ENCODE measurements around the gene NDUFB4.
"Not testable (repeated sequence)": the region's sequence is repeated elsewhere in the genome, so short reads cannot be mapped to it uniquely, and the experiment has no call there.

Gene NDUFB4

DNA sequence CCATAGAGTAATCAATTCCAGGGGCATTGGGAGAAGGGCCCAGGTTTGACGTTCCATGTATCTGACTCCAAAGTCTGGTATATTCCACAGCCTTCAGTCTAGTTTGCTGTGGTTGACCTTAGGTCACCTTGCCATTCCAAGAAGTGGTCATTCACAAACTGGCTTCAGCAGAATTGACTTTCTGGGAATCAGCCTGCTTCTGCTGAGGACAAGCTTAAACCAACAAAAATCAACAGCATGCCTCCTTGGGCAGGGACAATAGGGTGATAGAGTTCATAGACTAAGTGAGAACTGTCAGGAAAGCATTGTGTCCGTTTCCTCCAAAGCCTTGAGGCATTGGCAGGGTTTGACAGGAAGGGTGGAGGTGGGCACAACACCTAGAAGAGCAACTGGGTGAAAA, 24.1 kb upstream of the NDUFB4 start:
- DNase-seq: no peak

DNA sequence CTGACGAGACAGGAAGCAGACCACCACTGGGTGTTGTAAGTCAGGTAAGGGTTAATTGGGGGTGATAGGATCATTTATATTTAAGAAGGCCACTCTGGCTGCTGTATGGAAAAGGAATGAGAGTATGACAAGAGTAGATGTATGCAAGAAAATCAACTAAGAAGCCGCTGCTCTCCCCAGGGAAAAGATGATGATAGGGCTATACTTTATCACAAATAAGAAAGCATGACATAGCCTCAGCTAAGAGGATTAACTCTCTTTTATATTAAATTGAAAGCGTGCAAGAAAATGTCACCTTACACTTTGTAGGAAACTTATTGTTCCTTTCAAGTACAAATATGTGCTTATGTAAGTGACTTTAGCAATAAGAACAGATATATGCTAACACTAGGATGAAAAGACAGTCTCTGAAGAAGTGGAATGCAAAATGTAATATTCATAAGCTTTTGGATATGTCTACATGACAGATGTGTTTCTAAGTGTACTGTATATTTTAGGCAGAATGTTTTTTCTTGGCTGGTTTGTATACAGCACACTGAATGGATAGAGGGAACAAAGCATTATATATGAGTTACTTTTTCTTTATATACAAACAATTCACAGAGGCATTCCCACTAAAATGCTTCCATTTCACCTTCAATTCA, 8.7 kb upstream of the NDUFB4 start:
- no peak for DNase-seq

DNA sequence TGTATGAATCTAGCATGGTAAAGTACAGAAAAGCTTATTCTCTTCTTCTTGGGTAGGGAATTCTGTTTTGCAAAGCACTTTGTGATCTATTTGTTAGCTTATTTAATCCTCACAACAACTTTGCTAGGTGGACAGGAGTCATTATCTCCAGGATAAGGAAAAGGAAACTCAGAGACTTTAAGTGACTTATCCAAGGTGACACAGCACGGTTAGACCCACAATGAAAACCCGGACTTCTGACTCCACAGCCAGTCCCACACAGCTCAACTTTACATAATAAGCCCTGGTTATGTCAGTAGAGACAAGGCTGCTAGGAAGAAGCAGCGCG, 384 bp upstream of the NDUFB4 start:
- no peak for DNase-seq

DNA sequence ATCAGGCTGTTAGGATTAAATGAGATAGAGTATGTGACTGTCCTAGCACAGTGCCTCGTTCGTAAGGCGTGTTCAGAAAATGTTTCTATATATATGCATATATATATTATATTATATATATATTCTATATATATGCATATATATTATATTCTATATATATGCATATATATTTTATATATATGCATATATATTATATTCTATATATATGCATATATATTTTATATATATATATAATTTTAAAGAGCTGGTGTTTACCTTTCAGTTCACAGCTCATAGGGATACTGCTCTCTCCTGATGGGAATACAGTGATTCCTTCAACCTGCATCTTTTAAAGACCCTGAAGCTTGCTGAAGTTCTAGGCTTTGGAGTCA, 702 bp downstream of the NDUFB4 start:
- DNase-seq: no peak

DNA sequence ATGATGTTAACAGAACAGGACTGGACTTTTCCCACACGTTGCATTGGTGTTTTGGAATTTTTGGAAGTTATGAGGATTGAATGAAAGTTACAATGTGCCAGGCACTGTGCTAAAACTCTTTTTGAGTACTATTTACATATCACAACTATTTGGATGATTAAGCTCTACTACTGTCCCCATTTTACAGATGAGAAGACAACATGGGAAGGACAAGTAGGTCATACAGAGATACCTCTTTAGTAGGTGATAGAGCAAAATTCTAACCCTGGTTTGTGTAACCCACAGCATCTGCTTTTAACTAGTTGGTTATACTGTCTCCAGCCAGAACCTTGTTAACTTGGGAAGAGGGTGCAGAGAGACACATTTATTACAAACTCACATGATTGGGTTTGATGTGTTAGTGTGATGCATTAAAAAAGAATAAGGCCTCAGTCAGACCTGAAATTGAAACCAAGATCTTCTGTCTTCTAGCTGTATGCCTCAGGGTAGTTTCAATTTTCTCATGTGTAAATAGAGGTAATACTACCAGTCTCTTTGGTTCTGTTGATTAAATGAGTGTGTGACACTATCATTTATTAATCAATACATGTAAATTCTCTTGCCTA, 1.4 kb downstream of the NDUFB4 start:
- DNase-seq: no peak

DNA sequence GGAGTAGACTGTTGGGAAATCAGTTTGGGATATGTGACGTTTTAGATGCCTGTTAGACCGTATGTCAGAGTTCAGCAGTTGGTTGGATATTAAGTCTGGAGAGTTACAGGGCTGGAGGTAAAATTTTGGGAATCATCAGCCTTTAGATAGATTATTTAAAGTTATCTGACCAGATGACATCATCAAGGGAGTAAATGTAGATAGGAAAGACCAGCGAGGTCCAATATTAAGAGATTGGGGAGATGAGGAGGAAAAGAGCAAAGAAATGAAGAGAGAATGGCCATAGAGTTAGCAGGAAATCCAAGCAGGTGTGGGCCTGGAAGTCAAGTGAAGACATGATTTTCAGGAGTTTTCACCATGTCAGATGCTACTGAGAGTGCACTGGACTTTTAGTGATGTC, 3.1 kb downstream of the NDUFB4 start:
- DNase-seq: no peak

DNA sequence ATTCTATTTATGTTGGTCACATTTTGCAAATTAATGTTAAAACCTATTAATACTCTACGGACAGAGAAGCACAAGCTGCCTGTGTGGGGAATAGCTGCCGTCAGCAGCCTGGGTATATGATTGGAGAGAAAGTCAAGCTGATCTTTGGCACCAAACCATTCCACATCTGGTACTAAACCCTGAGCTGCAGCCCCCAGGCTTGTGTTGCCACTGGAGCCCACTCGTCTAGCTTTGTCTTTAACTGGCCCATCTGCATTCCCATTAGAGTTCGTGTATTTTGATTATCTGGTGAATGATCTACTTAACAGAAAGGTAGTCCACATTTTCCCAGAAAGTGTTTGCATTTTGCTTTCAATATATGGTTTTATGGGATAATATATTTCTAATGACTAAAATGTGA, 5.4 kb downstream of the NDUFB4 start:
- no peak for DNase-seq

DNA sequence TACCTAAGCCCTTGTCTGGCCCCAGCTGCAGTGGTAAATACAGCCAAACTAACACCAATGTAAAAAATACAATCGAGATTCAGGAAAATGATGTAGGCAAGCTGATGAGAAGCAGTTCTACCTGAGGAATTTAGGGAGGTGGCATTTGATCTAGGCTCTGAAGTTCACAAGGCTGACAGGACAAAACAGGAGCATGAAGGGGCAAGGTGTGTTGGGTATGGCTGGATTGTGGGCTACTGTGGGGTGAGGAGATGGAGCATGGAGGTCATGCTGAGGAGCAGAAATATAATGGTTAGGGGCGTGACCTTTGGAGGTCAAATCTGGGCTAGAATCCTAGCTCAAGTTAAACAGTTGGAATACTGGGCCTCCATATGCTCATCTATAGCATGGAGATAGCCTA, 6.5 kb downstream of the NDUFB4 start:
- no peak for DNase-seq

DNA sequence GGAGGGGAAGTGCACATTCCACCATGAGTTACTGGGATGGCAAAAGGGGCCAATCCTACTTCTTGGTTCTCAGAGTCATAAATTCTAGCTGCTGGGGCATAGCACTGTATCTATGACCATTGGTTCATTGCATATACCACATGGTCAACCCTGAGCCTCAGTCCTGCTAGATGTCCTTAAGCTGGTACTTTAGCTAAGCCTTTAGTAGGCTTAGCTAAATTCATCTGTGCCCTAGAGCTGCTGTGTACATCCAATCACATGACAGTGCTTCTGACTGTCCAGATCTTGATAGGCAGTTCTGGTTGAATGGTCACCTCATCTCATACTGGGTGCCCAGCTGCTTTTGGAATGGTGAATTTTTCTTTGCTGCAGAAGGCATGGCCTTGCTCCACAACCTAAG, 8.2 kb downstream of the NDUFB4 start:
- no peak for DNase-seq

DNA sequence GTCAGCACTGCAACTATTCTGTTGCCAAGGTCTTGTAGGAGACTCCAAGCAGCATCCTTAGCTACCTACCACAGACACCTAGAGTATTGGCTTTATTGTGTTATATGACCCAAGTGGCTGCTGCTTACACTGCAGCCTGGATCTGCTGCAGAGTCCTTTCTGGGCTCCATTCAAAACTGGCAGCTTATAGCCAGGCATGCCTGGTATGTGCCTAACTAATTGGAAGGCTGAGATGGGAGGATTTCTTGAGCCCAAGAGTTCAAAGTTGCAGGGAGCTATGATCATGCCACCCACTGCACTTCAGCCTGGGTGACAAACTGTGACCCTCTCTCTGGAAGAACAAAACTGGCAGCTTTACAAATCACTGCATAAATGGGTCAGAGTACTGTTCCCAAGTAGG, 8.6 kb downstream of the NDUFB4 start:
- no peak for DNase-seq

DNA sequence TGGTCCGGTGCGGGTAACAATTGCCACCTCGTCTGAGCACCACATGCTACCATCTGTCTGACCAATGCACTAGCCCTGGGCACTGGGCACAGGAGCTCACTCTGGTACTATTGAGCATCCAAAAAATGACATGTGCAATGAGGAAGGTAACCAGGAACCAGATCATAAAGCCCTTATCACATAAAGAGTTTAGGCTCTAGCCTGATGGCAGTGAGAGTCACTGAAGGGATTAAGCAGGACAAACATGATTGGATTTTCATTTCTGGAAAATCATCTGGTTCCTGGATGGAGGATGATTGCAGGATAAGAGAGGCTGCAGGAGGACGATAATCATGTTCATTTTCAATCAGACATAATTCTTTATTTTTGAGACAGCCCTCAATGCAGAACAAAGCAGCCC, 12.4 kb downstream of the NDUFB4 start:
- no peak for DNase-seq

DNA sequence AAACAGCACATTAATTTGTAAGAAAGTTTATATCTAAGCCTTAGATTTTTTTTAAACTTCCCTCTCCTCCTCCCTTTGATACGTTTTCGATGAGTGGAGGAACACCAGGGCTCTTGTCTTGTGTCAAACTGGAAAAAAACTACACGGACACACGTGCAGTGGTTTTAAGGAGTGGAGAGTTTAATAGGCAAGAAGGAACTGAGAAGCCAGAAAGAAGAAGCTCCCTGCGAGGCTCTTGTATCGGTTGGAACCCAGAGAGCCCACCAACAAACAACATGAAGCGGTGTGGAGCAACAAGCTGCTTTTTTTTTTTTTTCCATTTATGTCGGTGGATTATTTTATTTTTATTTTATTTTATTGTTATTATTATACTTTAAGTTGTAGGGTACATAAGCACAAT, 18.6 kb downstream of the NDUFB4 start:
- DNase-seq: no peak

DNA sequence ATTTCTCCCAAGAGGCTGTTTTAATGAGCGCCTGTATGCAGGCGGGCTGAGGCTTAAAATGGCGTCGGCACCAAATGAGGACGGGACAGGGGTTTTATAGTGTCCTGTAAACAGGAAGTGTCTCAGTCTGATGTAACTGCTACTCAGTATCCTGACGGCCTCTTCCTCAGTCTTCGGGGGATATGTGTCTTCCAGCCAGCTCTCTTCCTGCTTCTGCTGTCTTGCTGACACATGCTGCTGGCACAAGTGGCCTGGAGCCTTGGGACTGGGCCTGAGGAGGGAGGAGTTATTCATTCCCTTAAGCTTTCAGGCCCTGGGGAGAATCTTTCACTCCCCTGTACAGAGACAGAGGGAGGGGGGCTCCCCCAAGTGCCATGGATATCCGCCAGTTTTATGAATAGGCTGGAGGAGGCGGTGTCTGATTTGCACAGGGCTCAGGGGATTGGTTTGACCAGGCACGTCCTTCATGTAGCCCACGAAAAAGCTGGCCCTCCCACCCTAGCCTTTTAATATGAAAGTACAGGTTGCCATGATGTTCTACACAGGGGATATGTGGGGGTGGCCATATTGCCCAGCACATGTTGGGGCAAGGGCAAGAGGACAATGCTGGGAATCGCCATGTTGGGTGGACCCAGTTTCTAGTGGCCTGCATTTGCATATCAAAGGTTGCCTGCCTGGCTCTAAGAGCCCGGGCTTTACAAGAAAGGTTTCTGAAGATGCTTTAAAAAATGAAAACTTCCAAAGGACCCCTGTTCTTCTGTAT, 19.9 kb downstream of the NDUFB4 start:
- no peak for DNase-seq

DNA sequence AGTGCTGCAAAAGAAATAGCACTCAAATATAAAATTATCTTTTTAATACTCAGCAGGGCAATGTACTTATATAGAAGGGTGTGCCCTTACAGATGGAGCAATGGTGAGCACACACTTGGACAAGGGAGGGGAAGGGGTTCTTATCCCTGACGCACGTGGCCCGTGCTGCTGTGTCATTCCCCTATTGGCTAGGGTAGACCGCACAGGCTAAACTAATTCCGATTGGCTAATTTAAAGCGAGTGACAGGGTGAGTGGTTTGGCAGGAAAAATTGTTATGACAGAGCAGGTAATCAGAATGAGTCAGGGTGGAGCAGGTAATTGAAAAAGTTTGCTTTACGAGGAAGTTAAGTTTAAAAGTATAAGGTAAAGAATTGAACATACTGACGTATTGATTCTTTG, 20.6 kb downstream of the NDUFB4 start:
- not testable (repeated sequence) for DNase-seq

DNA sequence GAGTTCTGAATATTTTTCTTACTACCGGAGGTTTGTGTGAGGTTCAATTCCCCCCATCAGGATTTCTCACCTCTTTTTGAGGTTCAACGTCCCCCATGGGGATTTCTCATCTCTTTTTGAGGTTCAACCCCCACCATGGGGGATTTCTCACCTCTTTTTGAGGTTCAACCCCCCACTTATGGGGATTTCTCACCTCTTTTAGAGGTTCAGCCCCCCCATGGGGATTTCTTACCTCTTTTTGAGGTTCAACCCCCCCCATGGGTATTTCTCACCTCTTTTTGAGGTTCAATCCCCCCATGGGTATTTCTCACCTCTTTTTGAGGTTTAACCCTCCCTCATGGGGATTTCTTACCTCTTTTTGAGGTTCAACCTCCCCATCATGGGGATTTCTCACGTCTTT, 26.3 kb downstream of the NDUFB4 start:
- DNase-seq: no peak

DNA sequence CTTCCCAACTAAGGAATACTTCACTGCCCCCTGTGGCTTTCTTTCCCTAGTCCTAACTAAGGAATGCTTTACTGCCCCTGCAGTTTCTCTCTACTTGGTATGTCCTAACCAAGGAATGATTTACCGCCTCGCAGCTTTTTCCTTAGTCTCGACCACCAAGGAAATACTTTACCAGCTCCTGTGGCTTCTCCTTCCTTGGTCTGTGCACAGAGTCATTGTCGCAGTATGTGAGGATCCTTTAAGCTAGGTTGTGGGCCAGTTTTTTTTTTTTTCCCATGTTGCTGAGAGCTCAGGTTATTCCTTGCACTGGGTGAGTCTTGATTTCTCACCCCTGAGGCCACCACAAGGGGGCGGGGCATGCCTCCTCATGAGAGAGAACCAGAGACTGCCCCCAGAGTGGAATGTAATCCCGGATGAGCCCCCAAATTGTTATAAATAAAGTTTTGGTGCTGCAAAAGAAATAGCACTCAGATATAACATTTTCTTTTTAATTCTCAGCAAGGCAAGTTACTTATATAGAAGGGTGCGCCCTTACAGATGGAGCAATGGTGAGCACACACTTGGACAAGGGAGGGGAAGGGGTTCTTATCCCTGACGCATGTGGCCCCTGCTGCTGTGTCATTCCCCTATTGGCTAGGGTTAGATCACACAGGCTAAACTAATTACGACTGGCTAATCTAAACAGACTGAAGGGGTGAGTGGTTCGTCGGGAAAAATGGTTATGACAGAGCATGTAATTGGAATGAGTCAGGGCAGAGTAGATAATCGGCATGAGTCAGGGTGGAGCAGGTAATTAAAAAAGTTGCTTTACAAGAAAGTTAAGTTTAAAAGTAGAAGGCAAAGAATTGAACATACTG, 27.0 kb downstream of the NDUFB4 start:
- no peak for DNase-seq

DNA sequence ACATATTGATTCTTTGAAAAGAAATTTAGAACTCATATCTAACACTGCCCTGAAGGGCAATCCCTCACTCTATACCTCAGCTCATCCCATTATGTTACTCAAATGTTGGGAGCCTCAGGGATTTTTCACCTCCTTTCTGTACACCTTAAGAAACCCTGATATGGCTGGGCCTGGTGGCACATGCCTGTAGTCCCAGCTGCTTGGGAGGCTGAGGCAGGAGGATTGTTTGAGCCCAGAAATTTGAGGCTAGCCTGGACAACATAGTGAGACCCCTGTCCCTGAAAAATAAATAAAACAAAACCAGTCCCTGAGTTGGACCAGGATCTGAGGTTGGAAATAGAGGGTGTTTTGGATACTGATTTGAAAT, 27.6 kb downstream of the NDUFB4 start:
- DNase-seq: no peak

DNA sequence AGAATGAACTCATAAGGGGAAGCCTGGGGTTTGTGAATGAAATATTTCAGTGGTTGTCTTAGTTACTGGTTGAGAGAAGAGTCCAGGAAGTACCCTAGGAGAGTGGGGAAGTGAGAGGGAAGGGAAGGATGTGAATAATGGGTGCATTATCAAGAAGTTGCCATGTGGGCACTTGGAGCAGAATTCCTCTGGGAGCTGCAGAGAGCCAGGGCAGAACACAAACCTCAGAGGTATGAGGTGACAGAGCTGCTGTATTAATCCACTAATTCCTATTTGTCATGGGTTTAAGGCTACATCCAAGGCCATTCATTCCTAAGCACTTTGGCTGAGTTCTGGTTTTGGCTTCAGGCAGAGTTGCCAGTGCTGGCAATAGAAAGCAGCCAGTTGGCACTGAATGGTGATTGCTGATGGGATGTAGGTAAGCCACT, 29.0 kb downstream of the NDUFB4 start:
- no peak for DNase-seq

DNA sequence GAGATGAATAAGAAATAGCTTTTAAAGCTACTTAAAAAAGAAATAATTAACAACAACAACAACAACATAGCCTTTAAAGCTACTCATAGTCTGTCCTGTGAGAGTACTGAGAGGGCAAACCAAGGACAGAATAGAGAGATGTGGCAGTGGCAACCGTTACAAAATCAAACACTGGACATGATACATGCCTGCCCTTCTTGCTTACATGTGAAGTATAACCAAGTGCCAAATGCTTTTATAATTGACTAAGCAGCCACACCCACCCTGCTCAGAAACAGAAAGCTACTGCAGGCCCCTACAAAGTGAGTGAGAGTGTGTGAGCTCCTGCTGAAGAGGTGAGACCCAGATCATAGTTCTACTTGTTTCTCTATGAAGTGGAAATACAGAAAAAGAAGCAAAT, 38.4 kb downstream of the NDUFB4 start:
- no peak for DNase-seq

DNA sequence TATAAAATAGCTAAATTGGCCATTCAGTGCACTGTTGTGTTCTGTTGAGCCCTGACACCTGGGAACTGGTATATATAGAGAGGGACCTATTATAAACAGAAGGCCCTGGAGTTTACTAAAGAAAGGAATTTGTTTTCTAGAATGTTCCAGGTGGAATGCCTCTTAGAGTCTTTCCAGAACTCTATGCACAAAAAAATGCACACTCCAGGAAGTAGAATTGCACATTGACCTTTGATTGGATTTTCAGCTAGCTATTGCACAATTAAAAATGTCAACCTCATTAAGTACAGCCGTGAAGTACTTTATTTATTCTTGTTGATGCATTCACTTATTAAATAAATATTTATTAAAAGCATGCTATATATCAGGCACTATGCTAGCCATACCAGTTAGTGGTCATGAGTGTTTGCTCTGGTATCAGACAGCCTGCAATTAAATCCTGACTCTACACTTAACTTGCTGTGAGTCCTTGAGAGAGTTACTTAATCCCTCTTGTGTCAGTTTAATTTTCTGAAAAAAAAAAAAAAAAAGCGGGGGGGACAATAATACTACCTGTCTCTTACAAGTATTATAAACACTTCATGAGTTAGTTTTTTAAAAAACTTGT, 40.8 kb downstream of the NDUFB4 start:
- no peak for DNase-seq

DNA sequence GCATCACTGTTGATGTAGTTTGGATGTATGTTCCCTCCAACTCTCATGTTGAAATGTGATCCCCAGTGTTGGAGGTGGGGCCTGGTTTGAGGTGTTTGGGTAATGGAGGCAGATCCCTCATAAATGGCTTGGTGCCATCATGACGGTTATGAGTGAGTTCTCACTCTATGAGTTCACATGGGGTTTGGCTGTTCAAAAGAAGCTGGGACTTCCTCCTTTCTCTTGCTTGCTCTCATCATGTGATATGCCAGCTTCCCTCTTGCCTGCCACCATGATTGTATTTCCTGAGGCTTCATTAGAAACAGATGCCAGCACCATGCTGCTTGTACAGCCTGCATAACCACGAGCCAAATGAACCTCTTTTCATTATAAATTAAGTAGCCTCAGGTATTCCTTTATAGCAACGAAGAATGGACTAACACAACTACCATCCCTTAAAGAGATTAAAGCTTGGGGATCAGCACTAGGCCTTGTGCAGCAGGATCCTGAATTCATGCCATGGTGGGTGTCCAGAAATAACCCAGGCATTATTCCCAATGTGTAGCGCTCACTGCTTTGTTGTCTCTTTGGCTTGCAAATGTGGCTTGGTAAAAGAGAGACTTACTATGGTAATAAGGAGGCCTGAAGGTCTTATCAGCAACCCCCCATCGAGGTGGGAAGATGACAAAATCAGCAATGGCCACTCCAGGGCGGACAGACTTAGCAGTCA, 41.9 kb downstream of the NDUFB4 start:
- DNase-seq: no peak

DNA sequence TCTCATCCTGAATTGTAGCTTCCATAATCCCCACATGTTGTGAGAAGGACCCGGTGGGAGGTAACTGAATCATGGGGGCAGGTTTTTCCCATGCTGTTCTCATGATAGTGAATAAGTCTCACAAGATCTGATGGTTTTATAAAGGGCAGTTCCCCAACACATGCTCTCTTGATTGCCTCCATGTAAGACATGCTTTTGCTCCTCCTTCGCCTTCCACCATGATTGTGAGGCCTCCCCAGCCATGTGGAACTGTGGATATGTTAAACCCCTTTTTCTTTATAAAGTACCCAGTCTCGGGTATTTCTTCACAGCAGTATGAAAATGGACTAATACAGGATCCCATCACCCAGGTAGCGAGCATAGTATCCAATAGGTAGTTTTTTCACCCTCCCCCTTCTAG, 42.7 kb downstream of the NDUFB4 start:
- not testable (repeated sequence) for DNase-seq

DNA sequence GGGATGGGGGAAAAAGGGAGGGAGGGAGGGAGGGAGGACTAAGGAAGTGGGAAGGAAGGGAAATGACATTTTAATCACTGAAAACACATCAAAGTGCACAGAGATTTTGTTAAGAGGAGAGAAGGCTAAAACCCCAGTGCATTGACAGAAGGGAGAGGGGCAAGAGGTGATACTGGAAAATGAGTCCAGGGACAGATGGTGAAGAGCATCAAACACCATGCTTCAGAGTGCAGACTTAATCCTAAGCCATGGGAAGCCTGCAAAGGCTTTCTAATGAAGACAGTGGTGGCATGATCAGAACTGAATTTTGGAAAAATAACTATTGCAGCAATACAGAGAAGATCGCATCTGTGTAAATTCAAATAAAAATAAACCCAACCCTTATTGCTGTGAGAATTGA, 44.1 kb downstream of the NDUFB4 start:
- DNase-seq: no peak

Measured in NCI-H187 treated with DMSO at 0.1 percent for 48 hours (cell line).